Endothelial cell (in vitro differentiated cells): Measurements from ENCODE around the gene PRLHR. TPM values are rescaled to one million over a fixed set of nuclear protein-coding genes. Genes with fewer than 3 reads are reported as not detected.

ENCODE experiments used
- DNase-seq: peaks from one replicate; pipeline ENCODE4 v3.0.0; 2021; ENCODE audit warnings: low spot score
- H3K27ac Mint-ChIP-seq: one replicate; pipeline ENCODE4 v1.8.0; 2021; ENCODE audit warnings: mixed read lengths, inconsistent platforms; ENCODE audit not compliant: unreplicated experiment
- H3K27me3 Mint-ChIP-seq: one replicate; pipeline ENCODE4 v1.8.0; 2021; ENCODE audit warnings: mild to moderate bottlenecking, moderate library complexity, mixed read lengths, inconsistent platforms; ENCODE audit not compliant: unreplicated experiment
- H3K36me3 Mint-ChIP-seq: one replicate; pipeline ENCODE4 v1.8.0; 2021; ENCODE audit warnings: mild to moderate bottlenecking, low read depth, mixed read lengths, inconsistent platforms; ENCODE audit not compliant: unreplicated experiment
- H3K4me1 Mint-ChIP-seq: one replicate; pipeline ENCODE4 v1.8.0; 2021; ENCODE audit warnings: mild to moderate bottlenecking, mixed read lengths, inconsistent platforms; ENCODE audit not compliant: unreplicated experiment
- H3K4me3 Mint-ChIP-seq: one replicate; pipeline ENCODE4 v1.8.0; 2021; ENCODE audit warnings: mild to moderate bottlenecking, mixed read lengths, inconsistent platforms; ENCODE audit not compliant: unreplicated experiment
- H3K9me3 Mint-ChIP-seq: one replicate; pipeline ENCODE4 v1.8.0; 2021; ENCODE audit warnings: mixed read lengths, inconsistent platforms; ENCODE audit not compliant: unreplicated experiment
- total RNA-seq: library from RNA; stranded (reverse); fragmentation: NEBNext Ultra II Directional; extraction: Animal tissue kit (Norgen Biotek cat#: 25700); gene quantifications from one replicate; pipeline ENCODE4 v1.2.1, GENCODE V29; 2021; ENCODE audit not compliant: unreplicated experiment
- TF ChIP-seq, protein P1 (sequence below): fragments of 200-600 bp; sonication (generic); IDR thresholded peaks from one replicate; pipeline ENCODE4 v1.5.0; 2021; ENCODE audit warnings: antibody characterized with exemption; ENCODE audit not compliant: unreplicated experiment

The PRLHR gene
- total RNA-seq, 1 donor from 2014 or later, result not detected

DNA sequence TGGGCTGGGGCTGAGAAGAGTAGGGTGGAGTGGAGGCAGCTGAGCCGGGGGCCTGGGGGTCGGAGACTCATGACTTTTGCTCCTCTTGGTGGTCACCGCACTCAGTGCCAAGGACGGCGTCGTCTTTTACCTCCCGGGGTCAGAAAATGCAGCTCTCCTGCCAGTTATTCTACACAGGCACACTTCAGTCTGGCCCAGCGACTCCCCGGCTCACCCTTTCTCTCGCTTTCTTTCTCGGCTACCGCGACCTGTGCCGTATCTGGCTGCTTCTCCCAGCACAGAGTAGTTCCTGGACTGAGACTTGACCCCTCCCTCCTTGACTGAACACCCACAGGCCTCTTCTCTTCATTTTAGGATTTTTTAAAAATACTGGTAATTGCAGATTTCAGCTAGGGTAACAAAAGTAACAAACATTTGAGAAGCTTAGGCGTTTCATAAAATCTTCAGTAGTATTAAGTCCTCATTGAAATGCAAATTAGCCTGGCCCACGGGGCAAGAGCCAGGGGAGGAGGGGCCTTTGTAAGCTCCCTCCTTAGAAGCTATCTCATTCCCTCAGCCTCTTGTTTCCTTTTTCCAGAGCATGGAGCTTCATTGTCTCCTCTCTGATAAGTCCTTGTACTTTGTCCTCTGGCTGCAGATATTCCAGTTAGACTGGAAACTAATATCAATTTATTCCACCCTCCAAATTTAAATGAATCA lies 1.1 kb upstream of the PRLHR start:
- Mint-ChIP-seq H3K4me3 (no peak overlapping the region), H3K36me3 (no peaks in the 10 kb centered on the region), H3K27ac (no peak overlapping the region), H3K9me3 (no peaks in the 10 kb centered on the region), H3K27me3 (peaks cover 25% of the 10 kb centered on the region), H3K4me1 (peaks cover 16% of the 10 kb centered on the region)
- DNase-seq, result no peak
- TF ChIP-seq, protein P1, sequence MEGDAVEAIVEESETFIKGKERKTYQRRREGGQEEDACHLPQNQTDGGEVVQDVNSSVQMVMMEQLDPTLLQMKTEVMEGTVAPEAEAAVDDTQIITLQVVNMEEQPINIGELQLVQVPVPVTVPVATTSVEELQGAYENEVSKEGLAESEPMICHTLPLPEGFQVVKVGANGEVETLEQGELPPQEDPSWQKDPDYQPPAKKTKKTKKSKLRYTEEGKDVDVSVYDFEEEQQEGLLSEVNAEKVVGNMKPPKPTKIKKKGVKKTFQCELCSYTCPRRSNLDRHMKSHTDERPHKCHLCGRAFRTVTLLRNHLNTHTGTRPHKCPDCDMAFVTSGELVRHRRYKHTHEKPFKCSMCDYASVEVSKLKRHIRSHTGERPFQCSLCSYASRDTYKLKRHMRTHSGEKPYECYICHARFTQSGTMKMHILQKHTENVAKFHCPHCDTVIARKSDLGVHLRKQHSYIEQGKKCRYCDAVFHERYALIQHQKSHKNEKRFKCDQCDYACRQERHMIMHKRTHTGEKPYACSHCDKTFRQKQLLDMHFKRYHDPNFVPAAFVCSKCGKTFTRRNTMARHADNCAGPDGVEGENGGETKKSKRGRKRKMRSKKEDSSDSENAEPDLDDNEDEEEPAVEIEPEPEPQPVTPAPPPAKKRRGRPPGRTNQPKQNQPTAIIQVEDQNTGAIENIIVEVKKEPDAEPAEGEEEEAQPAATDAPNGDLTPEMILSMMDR, result no peak

DNA sequence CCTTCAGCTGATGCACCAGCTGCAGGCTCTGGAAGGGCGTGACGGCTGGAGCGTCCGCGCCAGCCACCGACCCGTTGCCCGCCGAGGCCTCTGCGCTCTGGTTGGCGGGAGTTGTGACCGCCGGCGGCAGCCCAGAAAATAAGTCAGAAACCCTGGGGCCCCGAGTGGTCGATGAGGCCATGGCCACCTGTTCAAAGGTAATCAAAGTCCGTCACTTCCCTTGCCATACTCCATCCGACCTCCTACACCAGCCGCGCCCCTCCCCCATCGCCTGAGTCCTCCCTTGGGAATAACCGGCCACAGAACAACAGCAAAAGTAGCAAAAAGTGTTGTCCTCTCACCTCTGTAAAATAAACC lies 406 bp downstream of the PRLHR start:
- peaks cover 24% of the 10 kb centered on the region for H3K27me3 Mint-ChIP-seq
- no peak overlapping the region for H3K4me3 Mint-ChIP-seq
- no peak overlapping the region for H3K27ac Mint-ChIP-seq
- H3K36me3 Mint-ChIP-seq, result no peaks in the 10 kb centered on the region
- H3K9me3 Mint-ChIP-seq, result no peaks in the 10 kb centered on the region
- DNase-seq, result no peak
- TF ChIP-seq, protein P1, result no peak
- peaks cover 16% of the 10 kb centered on the region for H3K4me1 Mint-ChIP-seq

DNA sequence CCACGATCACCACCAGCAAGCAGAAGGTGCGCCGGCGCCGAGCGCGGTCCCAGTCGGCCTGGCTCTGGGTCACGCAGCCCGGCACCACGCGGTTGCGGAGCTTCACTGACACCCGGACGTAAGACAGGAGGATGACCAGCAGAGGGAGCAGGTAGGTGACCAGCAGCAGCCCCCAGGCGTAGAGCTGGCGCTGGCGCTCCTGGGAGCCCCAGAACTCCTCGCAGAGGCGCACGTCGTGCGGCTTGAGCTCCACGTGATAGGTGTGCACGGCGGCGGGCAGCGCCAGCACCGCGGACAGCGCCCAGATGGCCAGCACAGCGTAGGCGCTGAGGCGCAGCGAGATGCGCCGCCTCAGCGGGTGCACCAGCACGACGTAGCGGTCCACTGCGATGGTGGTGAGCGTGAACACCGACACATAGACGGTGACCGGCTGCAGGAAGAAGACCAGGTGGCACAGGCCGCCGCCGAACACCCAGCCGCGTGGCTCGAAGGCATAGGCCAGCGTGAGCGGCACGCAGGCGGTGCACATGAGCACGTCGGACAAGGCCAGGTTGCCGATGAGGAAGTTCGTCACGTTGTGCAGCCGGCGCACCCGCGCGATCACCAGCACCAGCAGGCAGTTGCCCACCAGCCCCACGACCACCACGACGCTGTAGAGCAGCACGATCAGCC lies 920 bp downstream of the PRLHR start:
- peaks cover 22% of the 10 kb centered on the region for H3K27me3 Mint-ChIP-seq
- TF ChIP-seq, protein P1, result peak; percentile 66

DNA sequence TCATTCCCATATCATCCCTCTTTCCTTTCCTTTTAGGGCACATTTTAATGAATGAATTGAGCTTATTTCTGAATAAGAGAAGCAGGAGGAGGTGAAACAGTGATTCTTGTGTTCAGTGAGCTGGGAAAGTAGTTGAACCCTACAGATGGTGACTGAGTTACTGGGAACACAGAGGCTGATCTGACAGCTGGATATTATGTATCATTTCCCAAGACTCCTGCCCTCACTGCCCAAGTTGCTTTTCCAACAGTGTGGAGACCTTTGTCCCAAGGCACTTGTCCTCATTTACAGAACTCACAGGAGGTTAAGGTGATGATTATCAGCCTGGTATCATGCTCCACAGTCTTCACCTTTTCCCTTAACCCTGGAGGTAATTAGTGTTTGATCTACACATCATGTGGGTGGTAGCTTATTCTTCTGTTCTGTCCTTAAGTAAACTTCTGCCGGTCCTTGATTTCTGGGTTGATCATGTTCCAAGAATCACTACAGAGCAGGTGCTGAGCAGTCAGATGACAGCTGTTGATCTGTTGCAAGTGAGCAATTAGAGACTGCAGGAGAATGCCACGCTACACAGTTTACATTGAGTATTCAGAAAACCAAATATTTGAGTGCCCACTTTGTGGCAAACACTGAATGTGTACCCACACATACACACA lies 2.6 kb downstream of the PRLHR start:
- Mint-ChIP-seq H3K9me3 (no peaks in the 10 kb centered on the region), H3K27ac (no peak overlapping the region), H3K27me3 (peaks cover 24% of the 10 kb centered on the region), H3K4me1 (peaks cover 16% of the 10 kb centered on the region), H3K4me3 (no peak overlapping the region), H3K36me3 (no peaks in the 10 kb centered on the region)
- TF ChIP-seq, protein P1, result no peak
- DNase-seq, result no peak

More for the DNA sequence above, 920 bp downstream of the PRLHR start:
- no peak overlapping the region for H3K4me3 Mint-ChIP-seq
- H3K27ac Mint-ChIP-seq, result no peak overlapping the region
- no peaks in the 10 kb centered on the region for H3K36me3 Mint-ChIP-seq
- H3K9me3 Mint-ChIP-seq, result no peaks in the 10 kb centered on the region
- DNase-seq, result peak; percentile 81
- peaks cover 16% of the 10 kb centered on the region for H3K4me1 Mint-ChIP-seq

DNA sequence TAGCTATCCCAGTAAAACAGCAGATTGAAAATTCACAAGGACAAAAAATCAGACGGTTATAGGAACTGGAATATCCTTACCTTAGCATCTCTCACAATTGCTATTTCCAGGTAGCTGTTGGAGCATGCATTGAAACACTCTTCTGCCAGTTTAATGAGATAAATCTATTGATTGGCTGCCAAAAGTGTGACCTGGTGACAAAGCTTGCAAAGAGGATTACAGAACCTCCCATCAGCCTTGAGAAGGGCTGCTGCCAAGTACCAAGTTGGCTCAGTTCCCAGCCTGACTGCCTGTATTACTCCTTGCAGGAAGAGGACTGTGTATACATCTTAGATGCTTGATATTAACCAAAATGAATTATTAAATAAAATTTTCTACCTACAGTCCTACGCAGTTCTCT lies 5.1 kb downstream of the PRLHR start:
- DNase-seq, result no peak
- H3K27me3 Mint-ChIP-seq, result peaks cover 18% of the 10 kb centered on the region

More for the DNA sequence above, 5.1 kb downstream of the PRLHR start:
- Mint-ChIP-seq H3K4me3 (no peak overlapping the region), H3K4me1 (peaks cover 3% of the 10 kb centered on the region), H3K9me3 (no peaks in the 10 kb centered on the region), H3K27ac (no peak overlapping the region), H3K36me3 (no peaks in the 10 kb centered on the region)
- TF ChIP-seq, protein P1, result no peak
